ENCODE measurements around the gene CCR6.

DNA sequence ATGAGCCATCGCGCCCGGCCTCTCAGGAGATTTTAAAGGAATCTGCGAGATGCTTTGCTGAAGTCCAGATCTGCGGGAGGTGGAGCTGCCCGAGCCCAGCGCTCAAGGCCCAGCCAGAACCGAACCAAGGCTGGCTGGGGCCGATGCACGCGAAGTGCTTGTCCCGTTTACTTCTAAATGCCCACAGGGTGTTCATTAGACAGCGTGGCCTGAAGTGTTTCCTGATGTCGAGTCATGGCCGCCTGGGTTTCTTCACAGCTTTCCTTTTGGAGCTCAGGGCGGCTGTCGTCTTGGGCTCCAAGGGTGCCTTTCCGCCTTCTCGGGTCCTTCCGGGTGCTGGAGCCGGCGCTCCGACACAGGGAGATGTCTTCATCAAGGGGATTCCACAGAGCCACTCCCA lies 25.1 kb upstream of the CCR6 start:
- TF ChIP-seq, protein P1, sequence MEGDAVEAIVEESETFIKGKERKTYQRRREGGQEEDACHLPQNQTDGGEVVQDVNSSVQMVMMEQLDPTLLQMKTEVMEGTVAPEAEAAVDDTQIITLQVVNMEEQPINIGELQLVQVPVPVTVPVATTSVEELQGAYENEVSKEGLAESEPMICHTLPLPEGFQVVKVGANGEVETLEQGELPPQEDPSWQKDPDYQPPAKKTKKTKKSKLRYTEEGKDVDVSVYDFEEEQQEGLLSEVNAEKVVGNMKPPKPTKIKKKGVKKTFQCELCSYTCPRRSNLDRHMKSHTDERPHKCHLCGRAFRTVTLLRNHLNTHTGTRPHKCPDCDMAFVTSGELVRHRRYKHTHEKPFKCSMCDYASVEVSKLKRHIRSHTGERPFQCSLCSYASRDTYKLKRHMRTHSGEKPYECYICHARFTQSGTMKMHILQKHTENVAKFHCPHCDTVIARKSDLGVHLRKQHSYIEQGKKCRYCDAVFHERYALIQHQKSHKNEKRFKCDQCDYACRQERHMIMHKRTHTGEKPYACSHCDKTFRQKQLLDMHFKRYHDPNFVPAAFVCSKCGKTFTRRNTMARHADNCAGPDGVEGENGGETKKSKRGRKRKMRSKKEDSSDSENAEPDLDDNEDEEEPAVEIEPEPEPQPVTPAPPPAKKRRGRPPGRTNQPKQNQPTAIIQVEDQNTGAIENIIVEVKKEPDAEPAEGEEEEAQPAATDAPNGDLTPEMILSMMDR (IDR thresholded peaks at IDR 0.05) = no peak
- TF ChIP-seq EP300 (IDR thresholded peaks at IDR 0.05) = no peak
